GM19468 (cell line): ENCODE data around the gene TSPAN18.

Source experiments
- ATAC-seq: cut with Tn5 transposase; IDR thresholded peaks from one replicate; pipeline ENCODE4 v1.9.1; 2021; ENCODE audit warnings: mild to moderate bottlenecking, moderate library complexity, moderate number of reproducible peaks; ENCODE audit not compliant: unreplicated experiment; ENCODE audit errors: extremely low read depth

TSPAN18 gene

GRCh38 chr11:44877571-44878497, 151.1 kb downstream of the TSPAN18 start:
- no peak for ATAC-seq

GRCh38 chr11:44878711-44879110, 151.9 kb downstream of the TSPAN18 start:
- no peak for ATAC-seq

GRCh38 chr11:44879432-44879831, 152.7 kb downstream of the TSPAN18 start:
- ATAC-seq, result no peak

GRCh38 chr11:44880511-44880910, 153.7 kb downstream of the TSPAN18 start:
- ATAC-seq, result no peak

GRCh38 chr11:44880953-44881352, 154.2 kb downstream of the TSPAN18 start:
- no peak for ATAC-seq

GRCh38 chr11:44883277-44883676, 156.5 kb downstream of the TSPAN18 start:
- no peak for ATAC-seq

- no peak for ATAC-seq
Measured at GRCh38 chr11:44884056-44884455, 157.3 kb downstream of the TSPAN18 start.

- ATAC-seq, result no peak
Measured at GRCh38 chr11:44885065-44885810, 158.5 kb downstream of the TSPAN18 start.

GRCh38 chr11:44885919-44886789, 159.4 kb downstream of the TSPAN18 start:
- no peak for ATAC-seq

- ATAC-seq, result no peak
Measured at GRCh38 chr11:44886790-44887140, 160.0 kb downstream of the TSPAN18 start.

- ATAC-seq, result no peak
Measured at GRCh38 chr11:44887636-44888035, 160.9 kb downstream of the TSPAN18 start.

- no peak for ATAC-seq
Measured at GRCh38 chr11:44889266-44889665, 162.5 kb downstream of the TSPAN18 start.

GRCh38 chr11:44892843-44893242, 166.1 kb downstream of the TSPAN18 start:
- ATAC-seq, result no peak

- no peak for ATAC-seq
Measured at GRCh38 chr11:44893308-44893822, 166.6 kb downstream of the TSPAN18 start.

GRCh38 chr11:44893846-44894617, 167.3 kb downstream of the TSPAN18 start:
- no peak for ATAC-seq

GRCh38 chr11:44899959-44900358, 173.2 kb downstream of the TSPAN18 start:
- no peak for ATAC-seq

GRCh38 chr11:44901120-44901633, 174.4 kb downstream of the TSPAN18 start:
- ATAC-seq, result no peak

- no peak for ATAC-seq
Measured at GRCh38 chr11:44901786-44902185, 175.0 kb downstream of the TSPAN18 start.

GRCh38 chr11:44903035-44903434, 176.3 kb downstream of the TSPAN18 start:
- no peak for ATAC-seq
